Gastroesophageal sphincter (tissue), 4 donors: ENCODE results near the gene ADAMTS17. TPM values are rescaled to one million over a fixed set of nuclear protein-coding genes. Genes with fewer than 3 reads are reported as not detected.
"Not testable (repeated sequence)": the region's sequence is repeated elsewhere in the genome, so short reads cannot be mapped to it uniquely, and the experiment has no call there.

Experiments
- ATAC-seq: fragments of 150-250 bp; one replicate; pipeline ENCODE4 v1.9.1; 2016; ENCODE audit warnings: mild to moderate bottlenecking, moderate library complexity
- H3K27ac ChIP-seq, 4 donors: fragments of 200-600 bp; sonication (generic) in 3 of 4; 1 replicate in 3 of 4; 2 replicates in 1 of 4; pipeline ENCODE4 v1.5.1; 2016 to 2019
- H3K27me3 ChIP-seq: fragments of 200-600 bp; sonication (generic); one replicate; pipeline ENCODE4 v1.5.1; 2019
- H3K36me3 ChIP-seq, 2 donors: fragments of 200-600 bp; sonication (generic); one replicate each; pipeline ENCODE4 v1.5.1; 2019; ENCODE audit warnings: control low read depth in 1 of 2
- H3K4me1 ChIP-seq, 3 donors: fragments of 200-600 bp; sonication (generic); 1 replicate in 2 of 3; 2 replicates in 1 of 3; pipeline ENCODE4 v1.5.1; 2016 to 2019; ENCODE audit warnings: control low read depth in 2 of 3
- H3K4me3 ChIP-seq, 2 donors: fragments of 200-600 bp; sonication (generic); one replicate each; pipeline ENCODE4 v1.5.1; 2019; ENCODE audit warnings: mild to moderate bottlenecking in 1 of 2, moderate library complexity in 1 of 2
- H3K9me3 ChIP-seq, 3 donors: fragments of 200-600 bp; sonication (generic); one replicate each; pipeline ENCODE4 v1.5.1; 2017 to 2019; ENCODE audit warnings: control low read depth in 2 of 3
- CTCF ChIP-seq, 4 experiments: fragments of 200-600 bp in 2 of 4; fragments of 450-650 bp in 2 of 4; sonication (generic) in 1 of 4; IDR thresholded peaks; one replicate each; pipeline ENCODE4 v1.5.1; 2017 to 2019; ENCODE audit warnings: antibody characterized with exemption in 4 of 4, mild to moderate bottlenecking in 2 of 4, moderate library complexity in 2 of 4
- EP300 ChIP-seq: sonication (generic); formaldehyde crosslinking; IDR thresholded peaks from one replicate; pipeline ENCODE4 v1.6.1; 2017; ENCODE audit warnings: antibody characterized with exemption, mild to moderate bottlenecking
- POLR2A ChIP-seq, 2 donors: fragments of 450-650 bp; IDR thresholded peaks; one replicate each; pipeline ENCODE4 v1.6.1; 2017; ENCODE audit warnings: antibody characterized with exemption in 2 of 2, mild to moderate bottlenecking in 2 of 2, moderate library complexity in 1 of 2
- POLR2AphosphoS5 ChIP-seq: sonication (generic); formaldehyde crosslinking; IDR thresholded peaks from one replicate; pipeline ENCODE4 v1.6.1; 2017; ENCODE audit warnings: antibody characterized with exemption
- WGBS, 2 donors: methylation state at CpG; one replicate each; pipeline ENCODE4 v1.1.5; 2018; ENCODE audit warnings: low coverage in 1 of 2; 5-methylcytosine and 5-hydroxymethylcytosine counted together
- total RNA-seq, 4 donors: library from RNA; depleted of rRNA; stranded (reverse); fragments of >200 nt; gene quantifications; one replicate each; pipeline ENCODE4 v1.1.0, GENCODE V29; 2016

The ADAMTS17 gene
- total RNA-seq, 4 donors from 2014 or later: 4.9 to 14.0 (median 11.3) TPM

GRCh38 chr15:100078511-100079220, 263.1 kb downstream of the ADAMTS17 start:
- H3K27ac ChIP-seq: no peak overlapping the region
- no peaks in the 10 kb centered on the region for H3K4me1 ChIP-seq
- ATAC-seq: no peak
- TF ChIP-seq POLR2A (IDR thresholded peaks at IDR 0.05) (no peak), CTCF (IDR thresholded peaks at IDR 0.05) (no peak), POLR2AphosphoS5 (no peak), EP300 (no peak)
- no peaks in the 10 kb centered on the region for H3K36me3 ChIP-seq
- 74 to 91% methylated on average over 5 to 6 of the region's 6 CpGs for WGBS, 2 donors
- no peaks in the 10 kb centered on the region for H3K27me3 ChIP-seq
- no peaks in the 10 kb centered on the region for H3K9me3 ChIP-seq
- no peak overlapping the region for H3K4me3 ChIP-seq

GRCh38 chr15:100075229-100075628, 266.5 kb downstream of the ADAMTS17 start:
- TF ChIP-seq EP300 (no peak), POLR2AphosphoS5 (no peak), CTCF (IDR thresholded peaks at IDR 0.05) (no peak), POLR2A (IDR thresholded peaks at IDR 0.05) (no peak)
- no peaks in the 10 kb centered on the region for H3K36me3 ChIP-seq
- no peaks in the 10 kb centered on the region for H3K4me1 ChIP-seq
- no peak for ATAC-seq
- WGBS, 2 donors: 55 to 60% methylated on average over 1 of the region's 1 CpG
- no peak overlapping the region for H3K4me3 ChIP-seq
- H3K27ac ChIP-seq: no peak overlapping the region
- H3K9me3 ChIP-seq: no peaks in the 10 kb centered on the region
- no peaks in the 10 kb centered on the region for H3K27me3 ChIP-seq

GRCh38 chr15:100073982-100074381, 267.8 kb downstream of the ADAMTS17 start:
- WGBS, 2 donors: 90 to 99% methylated on average over 5 of the region's 5 CpGs
- H3K9me3 ChIP-seq: no peaks in the 10 kb centered on the region
- no peak overlapping the region for H3K4me3 ChIP-seq
- no peak overlapping the region for H3K27ac ChIP-seq
- no peaks in the 10 kb centered on the region for H3K4me1 ChIP-seq
- no peaks in the 10 kb centered on the region for H3K27me3 ChIP-seq
- H3K36me3 ChIP-seq: no peaks in the 10 kb centered on the region
- no peak for ATAC-seq
- no peak for TF ChIP-seq POLR2AphosphoS5
- TF ChIP-seq CTCF (IDR thresholded peaks at IDR 0.05): no peak
- no peak for TF ChIP-seq POLR2A (IDR thresholded peaks at IDR 0.05)
- no peak for TF ChIP-seq EP300

- H3K9me3 ChIP-seq, ATAC-seq, H3K27me3 ChIP-seq, H3K27ac ChIP-seq, H3K36me3 ChIP-seq, H3K4me3 ChIP-seq, H3K4me1 ChIP-seq: not testable (repeated sequence)
- WGBS, 2 donors: 75 to 78% methylated on average over 5 of the region's 12 CpGs
Measured at GRCh38 chr15:100066521-100067280, 275.1 kb downstream of the ADAMTS17 start.

- Histone ChIP-seq H3K4me3 (no peak overlapping the region), H3K9me3 (no peaks in the 10 kb centered on the region), H3K4me1 (peaks cover 0 to 12% (median 4%) of the 10 kb centered on the region in 3 donors), H3K27ac (no peak overlapping the region), H3K36me3 (no peaks in the 10 kb centered on the region), H3K27me3 (no peaks in the 10 kb centered on the region)
- no peak for TF ChIP-seq POLR2AphosphoS5
- 74% methylated on average over 5 of the region's 5 CpGs; no CpG with 5 or more reads in 1 of the 2 donors for WGBS, 2 donors
- no peak for ATAC-seq
Measured at GRCh38 chr15:100061944-100062343, 279.8 kb downstream of the ADAMTS17 start.
